Measurements from ENCODE around the gene IL25.
"Not testable (repeated sequence)": the region's sequence is repeated elsewhere in the genome, so short reads cannot be mapped to it uniquely, and the experiment has no call there.

The IL25 gene

DNA sequence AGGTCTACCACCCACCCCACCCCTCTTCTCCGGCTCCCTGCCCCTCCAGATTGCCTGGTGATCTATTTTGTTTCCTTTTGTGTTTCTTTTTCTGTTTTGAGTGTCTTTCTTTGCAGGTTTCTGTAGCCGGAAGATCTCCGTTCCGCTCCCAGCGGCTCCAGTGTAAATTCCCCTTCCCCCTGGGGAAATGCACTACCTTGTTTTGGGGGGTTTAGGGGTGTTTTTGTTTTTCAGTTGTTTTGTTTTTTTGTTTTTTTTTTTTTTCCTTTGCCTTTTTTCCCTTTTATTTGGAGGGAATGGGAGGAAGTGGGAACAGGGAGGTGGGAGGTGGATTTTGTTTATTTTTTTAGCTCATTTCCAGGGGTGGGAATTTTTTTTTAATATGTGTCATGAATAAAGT, 46.9 kb upstream of the IL25 start:
- not testable (repeated sequence) for H4K12ac ChIP-seq (ENCODE audit: low read depth, low read length); H3K9ac ChIP-seq (ENCODE audit: low read length); H3K9me3 ChIP-seq (ENCODE audit: insufficient read depth, low read depth, low read length); H2AK5ac ChIP-seq (ENCODE audit: low read length); H2BK120ac ChIP-seq (ENCODE audit: insufficient read depth, low read length, poor library complexity); H3K4me2 ChIP-seq (ENCODE audit: low read length); H4K91ac ChIP-seq (ENCODE audit: low read depth, low read length); H3K79me2 ChIP-seq (ENCODE audit: control insufficient read depth, insufficient read depth, low read length, poor library complexity); H3K4me1 ChIP-seq (ENCODE audit: control insufficient read depth in 1 of 2, insufficient read depth in 2 of 2, low read length in 2 of 2); H2AFZ ChIP-seq (ENCODE audit: insufficient read depth, low read length, poor library complexity); H3K27me3 ChIP-seq (ENCODE audit: insufficient read depth, low read length); H3K4me3 ChIP-seq (ENCODE audit: low read depth, low read length); H3K27ac ChIP-seq (ENCODE audit: low read depth, low read length); DNase-seq; H2BK5ac ChIP-seq (ENCODE audit: low read depth, low read length, poor library complexity); H3K18ac ChIP-seq (ENCODE audit: low read length); H3K4ac ChIP-seq (ENCODE audit: low read depth, low read length); H2BK12ac ChIP-seq (ENCODE audit: low read length); H3K23ac ChIP-seq (ENCODE audit: low read length); H3K14ac ChIP-seq (ENCODE audit: low read length); H4K8ac ChIP-seq (ENCODE audit: low read depth, low read length)
- no CpG with 5 or more reads among the region's 5 CpGs for WGBS (ENCODE audit: extremely low coverage, insufficient coverage, insufficient read length)
- peaks cover 18 to 28% of the 10 kb centered on the region in 2 experiments for H3K36me3 ChIP-seq (ENCODE audit: control insufficient read depth in 1 of 2, insufficient read depth in 2 of 2, low read length in 2 of 2)
- peaks cover 13% of the 10 kb centered on the region for H3K79me1 ChIP-seq (ENCODE audit: low read length)

DNA sequence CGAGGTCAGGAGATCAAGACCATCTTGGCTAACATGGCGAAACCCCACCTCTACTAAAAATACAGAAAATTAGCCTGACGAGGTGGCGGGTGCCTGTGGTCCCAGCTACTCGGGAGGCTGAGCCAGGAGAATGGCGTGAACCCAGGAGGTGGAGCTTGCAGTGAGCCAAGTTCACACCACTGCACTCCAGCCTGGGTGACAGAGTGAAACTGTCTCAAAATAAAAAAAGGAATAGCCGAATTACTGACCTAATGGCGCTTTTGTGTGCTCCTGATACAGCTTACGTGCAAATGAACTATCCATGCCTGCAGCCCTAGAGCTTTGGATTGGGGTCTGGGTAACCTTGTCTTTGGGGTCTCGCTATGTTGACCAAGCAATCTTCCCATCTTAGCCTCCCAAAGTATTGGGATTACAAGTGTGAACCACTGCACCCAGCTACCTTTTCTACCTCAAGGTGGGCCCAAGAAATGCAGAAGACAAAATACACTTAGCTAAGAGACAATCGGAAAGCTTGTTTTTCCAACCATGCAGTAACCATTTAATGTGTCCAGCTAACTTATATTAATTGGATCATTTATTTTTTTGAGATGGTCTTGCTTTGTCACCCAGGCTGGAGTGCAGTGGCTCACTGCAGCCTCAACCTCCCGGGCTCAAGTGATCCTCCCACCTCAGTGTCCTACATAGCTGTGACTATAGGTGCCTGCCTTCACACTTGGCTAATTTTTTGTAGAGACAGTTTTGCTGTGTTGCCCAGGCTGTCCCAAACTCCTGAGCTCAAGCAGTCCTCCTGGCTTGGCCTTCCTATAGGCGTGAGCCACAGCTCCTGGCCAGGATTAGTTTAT, 45.9 kb upstream of the IL25 start:
- Histone ChIP-seq H3K18ac (ENCODE audit: low read length) (no peak overlapping the region), H3K79me2 (ENCODE audit: control insufficient read depth, insufficient read depth, low read length, poor library complexity) (peaks cover 6% of the 10 kb centered on the region), H3K14ac (ENCODE audit: low read length) (no peak overlapping the region), H2AFZ (ENCODE audit: insufficient read depth, low read length, poor library complexity) (no peak overlapping the region), H3K4me3 (ENCODE audit: low read depth, low read length) (no peak overlapping the region), H4K91ac (ENCODE audit: low read depth, low read length) (no peak overlapping the region), H3K9me3 (ENCODE audit: insufficient read depth, low read depth, low read length) (no peaks in the 10 kb centered on the region), H3K27me3 (ENCODE audit: insufficient read depth, low read length) (no peaks in the 10 kb centered on the region), H3K23ac (ENCODE audit: low read length) (no peak overlapping the region), H2BK5ac (ENCODE audit: low read depth, low read length, poor library complexity) (no peak overlapping the region), H2AK5ac (ENCODE audit: low read length) (no peak overlapping the region), H2BK120ac (ENCODE audit: insufficient read depth, low read length, poor library complexity) (no peak overlapping the region), H3K4me1 (ENCODE audit: control insufficient read depth in 1 of 2, insufficient read depth in 2 of 2, low read length in 2 of 2) (peaks cover 2 to 6% of the 10 kb centered on the region in 2 experiments), H3K4ac (ENCODE audit: low read depth, low read length) (no peak overlapping the region), H3K9ac (ENCODE audit: low read length) (no peak overlapping the region), H3K79me1 (ENCODE audit: low read length) (peaks cover 10% of the 10 kb centered on the region), H3K27ac (ENCODE audit: low read depth, low read length) (no peak overlapping the region), H2BK12ac (ENCODE audit: low read length) (no peak overlapping the region), H3K4me2 (ENCODE audit: low read length) (no peak overlapping the region), H4K8ac (ENCODE audit: low read depth, low read length) (no peak overlapping the region), H3K36me3 (ENCODE audit: control insufficient read depth in 1 of 2, insufficient read depth in 2 of 2, low read length in 2 of 2) (peaks cover 18 to 28% of the 10 kb centered on the region in 2 experiments), H4K12ac (ENCODE audit: low read depth, low read length) (no peak overlapping the region)
- WGBS (ENCODE audit: extremely low coverage, insufficient coverage, insufficient read length): no CpG with 5 or more reads among the region's 13 CpGs
- no peak for DNase-seq

DNA sequence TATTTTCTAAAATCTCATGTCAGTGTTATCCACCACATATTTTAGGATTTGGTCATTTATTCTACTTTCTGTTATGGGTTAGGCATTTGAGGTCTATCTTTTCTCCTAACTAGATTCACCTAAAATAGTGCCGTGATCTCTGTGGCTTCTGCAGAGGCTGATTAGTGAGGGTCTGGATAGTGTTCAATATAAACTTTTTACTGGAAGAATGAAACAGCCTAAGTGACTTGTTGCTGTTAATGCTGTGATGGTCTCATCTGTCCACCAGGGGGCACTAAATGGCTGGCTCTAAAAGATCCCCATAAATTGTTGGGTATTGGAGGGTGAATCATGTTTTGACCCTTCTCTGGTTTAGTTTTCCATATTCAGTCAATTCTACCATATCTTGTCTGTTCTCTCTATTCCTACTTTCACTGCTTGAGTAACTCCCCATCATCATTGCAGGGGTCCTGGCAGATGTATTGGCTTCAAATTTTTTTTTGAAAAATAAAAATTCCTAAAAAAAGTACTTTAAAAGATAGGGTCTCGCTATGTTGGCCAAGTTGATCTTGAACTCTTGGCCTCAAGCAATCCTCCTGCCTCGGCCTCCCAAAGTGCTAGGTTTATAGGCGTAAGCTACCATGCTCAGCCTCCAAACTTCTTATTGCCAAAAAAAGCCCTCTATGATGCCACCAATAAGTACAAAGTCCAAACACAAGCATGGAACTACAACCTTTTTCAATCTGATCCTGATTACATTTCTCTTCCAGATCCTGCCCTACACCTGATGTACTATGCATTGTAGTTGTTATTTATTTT, 44.5 kb upstream of the IL25 start:
- Histone ChIP-seq H3K9me3 (ENCODE audit: insufficient read depth, low read depth, low read length) (no peaks in the 10 kb centered on the region), H3K79me2 (ENCODE audit: control insufficient read depth, insufficient read depth, low read length, poor library complexity) (no peaks in the 10 kb centered on the region), H3K4me1 (ENCODE audit: control insufficient read depth in 1 of 2, insufficient read depth in 2 of 2, low read length in 2 of 2) (peaks cover 0 to under 1% of the 10 kb centered on the region in 2 experiments), H3K18ac (ENCODE audit: low read length) (no peak overlapping the region), H2BK12ac (ENCODE audit: low read length) (no peak overlapping the region), H3K27ac (ENCODE audit: low read depth, low read length) (no peak overlapping the region), H4K8ac (ENCODE audit: low read depth, low read length) (no peak overlapping the region), H4K12ac (ENCODE audit: low read depth, low read length) (no peak overlapping the region), H3K4me3 (ENCODE audit: low read depth, low read length) (no peak overlapping the region), H3K9ac (ENCODE audit: low read length) (no peak overlapping the region), H3K4me2 (ENCODE audit: low read length) (no peak overlapping the region), H3K23ac (ENCODE audit: low read length) (no peak overlapping the region), H2BK5ac (ENCODE audit: low read depth, low read length, poor library complexity) (no peak overlapping the region), H2BK120ac (ENCODE audit: insufficient read depth, low read length, poor library complexity) (no peak overlapping the region), H4K91ac (ENCODE audit: low read depth, low read length) (no peak overlapping the region), H3K79me1 (ENCODE audit: low read length) (no peaks in the 10 kb centered on the region), H2AK5ac (ENCODE audit: low read length) (no peak overlapping the region), H3K4ac (ENCODE audit: low read depth, low read length) (no peak overlapping the region), H3K14ac (ENCODE audit: low read length) (no peak overlapping the region), H2AFZ (ENCODE audit: insufficient read depth, low read length, poor library complexity) (no peak overlapping the region), H3K36me3 (ENCODE audit: control insufficient read depth in 1 of 2, insufficient read depth in 2 of 2, low read length in 2 of 2) (peaks cover 18 to 23% of the 10 kb centered on the region in 2 experiments), H3K27me3 (ENCODE audit: insufficient read depth, low read length) (no peaks in the 10 kb centered on the region)
- no CpG with 5 or more reads among the region's 4 CpGs for WGBS (ENCODE audit: extremely low coverage, insufficient coverage, insufficient read length)
- peak; percentile 42 to 87 for DNase-seq

DNA sequence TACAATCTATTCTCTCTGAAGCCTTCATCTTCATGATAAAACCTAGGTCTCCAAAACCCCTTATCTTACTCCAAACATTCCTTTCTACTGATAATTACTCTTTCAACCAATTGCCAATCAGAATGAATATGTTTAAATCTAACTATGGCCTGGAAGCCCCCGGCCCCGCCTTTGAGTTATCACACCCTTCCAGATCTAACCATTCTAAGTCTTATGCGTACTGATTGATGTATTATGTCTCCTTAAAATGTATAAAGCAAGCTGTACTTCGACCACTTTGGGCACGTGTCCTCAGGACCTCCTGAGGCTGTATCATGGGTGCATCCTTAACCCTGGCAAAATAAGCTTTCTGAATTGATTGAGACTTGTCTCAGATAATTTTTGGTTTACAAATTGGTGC, 37.0 kb upstream of the IL25 start:
- no peak for DNase-seq
- Histone ChIP-seq H3K4me3 (ENCODE audit: low read depth, low read length) (no peak overlapping the region), H3K79me2 (ENCODE audit: control insufficient read depth, insufficient read depth, low read length, poor library complexity) (no peaks in the 10 kb centered on the region), H3K79me1 (ENCODE audit: low read length) (no peaks in the 10 kb centered on the region), H4K8ac (ENCODE audit: low read depth, low read length) (no peak overlapping the region), H3K14ac (ENCODE audit: low read length) (no peak overlapping the region), H2BK120ac (ENCODE audit: insufficient read depth, low read length, poor library complexity) (no peak overlapping the region), H3K4ac (ENCODE audit: low read depth, low read length) (no peak overlapping the region), H3K9me3 (ENCODE audit: insufficient read depth, low read depth, low read length) (no peaks in the 10 kb centered on the region), H3K27me3 (ENCODE audit: insufficient read depth, low read length) (no peaks in the 10 kb centered on the region), H3K4me2 (ENCODE audit: low read length) (no peak overlapping the region), H3K18ac (ENCODE audit: low read length) (no peak overlapping the region), H2BK5ac (ENCODE audit: low read depth, low read length, poor library complexity) (no peak overlapping the region), H3K27ac (ENCODE audit: low read depth, low read length) (no peak overlapping the region), H2BK12ac (ENCODE audit: low read length) (no peak overlapping the region), H2AK5ac (ENCODE audit: low read length) (no peak overlapping the region), H3K4me1 (ENCODE audit: control insufficient read depth in 1 of 2, insufficient read depth in 2 of 2, low read length in 2 of 2) (no peaks in the 10 kb centered on the region), H2AFZ (ENCODE audit: insufficient read depth, low read length, poor library complexity) (no peak overlapping the region), H3K36me3 (ENCODE audit: control insufficient read depth in 1 of 2, insufficient read depth in 2 of 2, low read length in 2 of 2) (no peaks in the 10 kb centered on the region), H4K12ac (ENCODE audit: low read depth, low read length) (no peak overlapping the region), H3K23ac (ENCODE audit: low read length) (no peak overlapping the region), H3K9ac (ENCODE audit: low read length) (no peak overlapping the region), H4K91ac (ENCODE audit: low read depth, low read length) (no peak overlapping the region)
- WGBS (ENCODE audit: extremely low coverage, insufficient coverage, insufficient read length): no CpG with 5 or more reads among the region's 5 CpGs
